Activated T-cell treated with anti-CD3 and anti-CD28 coated beads, Interleukin-2, amount 50 U/mL, for 24 hours (primary cell): ENCODE results near the gene UEVLD.

Experiments used
- DNase-seq: peaks from one replicate; pipeline ENCODE4 v3.0.0-alpha.2; 2020
- H3K27ac Mint-ChIP-seq: 2 replicates; pipeline ENCODE4 v1.8.0; 2020; ENCODE audit warnings: mild to moderate bottlenecking, mixed read lengths
- H3K27me3 Mint-ChIP-seq: 2 replicates; pipeline ENCODE4 v1.8.0; 2020; ENCODE audit warnings: mixed read lengths
- H3K36me3 Mint-ChIP-seq: 2 replicates; pipeline ENCODE4 v1.8.0; 2020; ENCODE audit warnings: low read depth, mixed read lengths
- H3K4me1 Mint-ChIP-seq: 2 replicates; pipeline ENCODE4 v1.8.0; 2020; ENCODE audit warnings: low read depth, mixed read lengths
- H3K4me3 Mint-ChIP-seq: 2 replicates; pipeline ENCODE4 v1.8.0; 2020; ENCODE audit warnings: mild to moderate bottlenecking, moderate library complexity, mixed read lengths
- H3K9me3 Mint-ChIP-seq: 2 replicates; pipeline ENCODE4 v1.8.0; 2020; ENCODE audit warnings: mixed read lengths

The UEVLD gene

GRCh38 chr11:18548001-18548400 is 40.5 kb downstream of the UEVLD start:
- no peak overlapping the region for H3K27ac Mint-ChIP-seq
- peaks cover 2% of the 10 kb centered on the region for H3K4me1 Mint-ChIP-seq
- no peaks in the 10 kb centered on the region for H3K27me3 Mint-ChIP-seq
- H3K36me3 Mint-ChIP-seq = peaks cover 40% of the 10 kb centered on the region
- no peak overlapping the region for H3K4me3 Mint-ChIP-seq
- no peak for DNase-seq
- H3K9me3 Mint-ChIP-seq = no peaks in the 10 kb centered on the region

- Mint-ChIP-seq H3K27ac (no peak overlapping the region), H3K4me3 (no peak overlapping the region), H3K4me1 (peaks cover 5% of the 10 kb centered on the region), H3K27me3 (no peaks in the 10 kb centered on the region), H3K9me3 (no peaks in the 10 kb centered on the region), H3K36me3 (peaks cover 27% of the 10 kb centered on the region)
- DNase-seq = no peak
Observed at GRCh38 chr11:18540207-18541009, 48.1 kb downstream of the UEVLD start.

GRCh38 chr11:18536209-18536608 is 52.3 kb downstream of the UEVLD start:
- no peaks in the 10 kb centered on the region for H3K27me3 Mint-ChIP-seq
- H3K4me3 Mint-ChIP-seq = no peak overlapping the region
- H3K36me3 Mint-ChIP-seq = peaks cover 25% of the 10 kb centered on the region
- DNase-seq = no peak
- no peaks in the 10 kb centered on the region for H3K9me3 Mint-ChIP-seq
- H3K27ac Mint-ChIP-seq = no peak overlapping the region
- peaks cover 7% of the 10 kb centered on the region for H3K4me1 Mint-ChIP-seq

GRCh38 chr11:18534245-18534644 is 54.3 kb downstream of the UEVLD start:
- no peaks in the 10 kb centered on the region for H3K27me3 Mint-ChIP-seq
- peaks cover 9% of the 10 kb centered on the region for H3K4me1 Mint-ChIP-seq
- peaks cover 28% of the 10 kb centered on the region for H3K36me3 Mint-ChIP-seq
- DNase-seq = no peak
- no peak overlapping the region for H3K4me3 Mint-ChIP-seq
- no peak overlapping the region for H3K27ac Mint-ChIP-seq
- no peaks in the 10 kb centered on the region for H3K9me3 Mint-ChIP-seq

GRCh38 chr11:18533365-18533764 is 55.2 kb downstream of the UEVLD start:
- H3K4me1 Mint-ChIP-seq = peaks cover 15% of the 10 kb centered on the region
- no peak for DNase-seq
- no peak overlapping the region for H3K27ac Mint-ChIP-seq
- peaks cover 32% of the 10 kb centered on the region for H3K36me3 Mint-ChIP-seq
- H3K9me3 Mint-ChIP-seq = no peaks in the 10 kb centered on the region
- H3K4me3 Mint-ChIP-seq = no peak overlapping the region
- no peaks in the 10 kb centered on the region for H3K27me3 Mint-ChIP-seq

- Mint-ChIP-seq H3K27ac (peak overlapping the region; percentile 100), H3K9me3 (no peaks in the 10 kb centered on the region), H3K4me3 (peak overlapping the region; percentile 99), H3K4me1 (peaks cover 46% of the 10 kb centered on the region), H3K27me3 (no peaks in the 10 kb centered on the region), H3K36me3 (peaks cover 46% of the 10 kb centered on the region)
- DNase-seq = no peak
Observed at GRCh38 chr11:18527512-18527911, 61.0 kb downstream of the UEVLD start.

- Mint-ChIP-seq H3K4me3 (peak within 1 kb of the TSS; percentile 99), H3K27ac (peak within 1 kb of the TSS; percentile 100), H3K36me3 (peaks cover 53% of the 10 kb centered on the region), H3K4me1 (peaks cover 54% of the 10 kb centered on the region), H3K9me3 (no peaks in the 10 kb centered on the region), H3K27me3 (no peaks in the 10 kb centered on the region)
- peak; percentile 95 for DNase-seq
Observed at GRCh38 chr11:18526521-18527296, 61.8 kb downstream of the UEVLD start, which contains the start of gene TSG101. Gene TSG101, minus strand, starts transcription at chr11:18526942. Its CDS starts 126 bp downstream, at chr11:18526816.

- H3K4me1 Mint-ChIP-seq = peaks cover 51% of the 10 kb centered on the region
- no peaks in the 10 kb centered on the region for H3K27me3 Mint-ChIP-seq
- peak overlapping the region; percentile 100 for H3K27ac Mint-ChIP-seq
- DNase-seq = no peak
- H3K36me3 Mint-ChIP-seq = peaks cover 50% of the 10 kb centered on the region
- no peaks in the 10 kb centered on the region for H3K9me3 Mint-ChIP-seq
- H3K4me3 Mint-ChIP-seq = peak overlapping the region; percentile 99
Observed at GRCh38 chr11:18526130-18526520, 62.4 kb downstream of the UEVLD start.

- Mint-ChIP-seq H3K9me3 (no peaks in the 10 kb centered on the region), H3K4me3 (no peak overlapping the region), H3K27me3 (no peaks in the 10 kb centered on the region), H3K4me1 (peaks cover 57% of the 10 kb centered on the region), H3K36me3 (peaks cover 57% of the 10 kb centered on the region), H3K27ac (no peak overlapping the region)
- no peak for DNase-seq
Observed at GRCh38 chr11:18524248-18524647, 64.3 kb downstream of the UEVLD start.

- Mint-ChIP-seq H3K4me3 (no peak overlapping the region), H3K27ac (no peak overlapping the region), H3K27me3 (no peaks in the 10 kb centered on the region), H3K9me3 (no peaks in the 10 kb centered on the region), H3K4me1 (peaks cover 51% of the 10 kb centered on the region), H3K36me3 (peaks cover 64% of the 10 kb centered on the region)
- no peak for DNase-seq
Observed at GRCh38 chr11:18523084-18523483, 65.5 kb downstream of the UEVLD start.

- Mint-ChIP-seq H3K9me3 (no peaks in the 10 kb centered on the region), H3K27me3 (no peaks in the 10 kb centered on the region), H3K27ac (no peak overlapping the region), H3K36me3 (peaks cover 67% of the 10 kb centered on the region), H3K4me1 (peaks cover 45% of the 10 kb centered on the region), H3K4me3 (no peak overlapping the region)
- no peak for DNase-seq
Observed at GRCh38 chr11:18522388-18522787, 66.1 kb downstream of the UEVLD start.

GRCh38 chr11:18521122-18521521 is 67.4 kb downstream of the UEVLD start:
- peaks cover 43% of the 10 kb centered on the region for H3K4me1 Mint-ChIP-seq
- H3K36me3 Mint-ChIP-seq = peaks cover 56% of the 10 kb centered on the region
- DNase-seq = no peak
- H3K27me3 Mint-ChIP-seq = no peaks in the 10 kb centered on the region
- no peak overlapping the region for H3K27ac Mint-ChIP-seq
- no peak overlapping the region for H3K4me3 Mint-ChIP-seq
- H3K9me3 Mint-ChIP-seq = no peaks in the 10 kb centered on the region

- Mint-ChIP-seq H3K27ac (peak overlapping the region; percentile 56), H3K27me3 (no peaks in the 10 kb centered on the region), H3K9me3 (no peaks in the 10 kb centered on the region), H3K4me1 (no peaks in the 10 kb centered on the region), H3K36me3 (peaks cover 83% of the 10 kb centered on the region), H3K4me3 (no peak overlapping the region)
- no peak for DNase-seq
Observed at GRCh38 chr11:18502352-18502751, 86.2 kb downstream of the UEVLD start.

- no peaks in the 10 kb centered on the region for H3K9me3 Mint-ChIP-seq
- no peak for DNase-seq
- no peaks in the 10 kb centered on the region for H3K4me1 Mint-ChIP-seq
- no peak overlapping the region for H3K4me3 Mint-ChIP-seq
- no peak overlapping the region for H3K27ac Mint-ChIP-seq
- H3K27me3 Mint-ChIP-seq = no peaks in the 10 kb centered on the region
- H3K36me3 Mint-ChIP-seq = peaks cover 83% of the 10 kb centered on the region
Observed at GRCh38 chr11:18501629-18502028, 86.9 kb downstream of the UEVLD start.

- no peak overlapping the region for H3K4me3 Mint-ChIP-seq
- no peaks in the 10 kb centered on the region for H3K9me3 Mint-ChIP-seq
- H3K4me1 Mint-ChIP-seq = peaks cover 1% of the 10 kb centered on the region
- H3K36me3 Mint-ChIP-seq = peaks cover 89% of the 10 kb centered on the region
- H3K27ac Mint-ChIP-seq = no peak overlapping the region
- H3K27me3 Mint-ChIP-seq = no peaks in the 10 kb centered on the region
- no peak for DNase-seq
Observed at GRCh38 chr11:18498039-18498438, 90.5 kb downstream of the UEVLD start.
